Measurements from ENCODE around the gene MYL6.

Gene MYL6

GRCh38 chr12:56122637-56123036, 35.5 kb upstream of the MYL6 start:
- ChIA-PET POLR2A (interaction anchor here (1.3 to 1.6 kb wide), 2 partner anchors 67 to 136 kb away, joined by 3 to 4 read pairs; partner anchors contain the start of genes ANKRD52 and SMARCC2), CTCF (interaction anchor here (0.6 to 1.1 kb wide), 3 partner anchors 67 to 109 kb away, joined by 3 to 6 read pairs (median 4); partner anchors contain the start of gene SMARCC2)
- Histone ChIP-seq H3K36me3 (ENCODE audit: control insufficient read depth in 2 of 2, insufficient read depth in 1 of 2, low read length in 2 of 2) (peaks cover 0 to 40% of the 10 kb centered on the region in 2 experiments; a peak in 2 of 3 replicates), H3K4me1 (ENCODE audit: control insufficient read depth, insufficient read depth, low read length) (peaks cover 14% of the 10 kb centered on the region), H3K4me3 (ENCODE audit: low read depth, low read length) (no peak overlapping the region), H3K27ac (ENCODE audit: extremely low read depth, low read depth, low read length) (no peak overlapping the region), H3K9me3 (ENCODE audit: control insufficient read depth, insufficient read depth, low read depth, low read length) (no peaks in the 10 kb centered on the region)
- TF ChIP-seq, protein P1, sequence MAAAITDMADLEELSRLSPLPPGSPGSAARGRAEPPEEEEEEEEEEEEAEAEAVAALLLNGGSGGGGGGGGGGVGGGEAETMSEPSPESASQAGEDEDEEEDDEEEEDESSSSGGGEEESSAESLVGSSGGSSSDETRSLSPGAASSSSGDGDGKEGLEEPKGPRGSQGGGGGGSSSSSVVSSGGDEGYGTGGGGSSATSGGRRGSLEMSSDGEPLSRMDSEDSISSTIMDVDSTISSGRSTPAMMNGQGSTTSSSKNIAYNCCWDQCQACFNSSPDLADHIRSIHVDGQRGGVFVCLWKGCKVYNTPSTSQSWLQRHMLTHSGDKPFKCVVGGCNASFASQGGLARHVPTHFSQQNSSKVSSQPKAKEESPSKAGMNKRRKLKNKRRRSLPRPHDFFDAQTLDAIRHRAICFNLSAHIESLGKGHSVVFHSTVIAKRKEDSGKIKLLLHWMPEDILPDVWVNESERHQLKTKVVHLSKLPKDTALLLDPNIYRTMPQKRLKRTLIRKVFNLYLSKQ (tag by site-specific recombination; IDR thresholded peaks at IDR 0.05; ENCODE audit: borderline replicate concordance) = no peak
- TF ChIP-seq ZNF114 (tag by site-specific recombination; IDR thresholded peaks at IDR 0.05) (no peak), ZNF600 (tag by site-specific recombination; IDR thresholded peaks at IDR 0.05) (no peak), ZNF501 (tag by site-specific recombination; IDR thresholded peaks at IDR 0.05) (no peak), ZNF521 (tag by site-specific recombination; IDR thresholded peaks at IDR 0.05) (no peak), ZNF571 (tag by site-specific recombination; IDR thresholded peaks at IDR 0.05) (no peak), ZNF423 (tag by site-specific recombination; IDR thresholded peaks at IDR 0.05) (no peak), ZNF449 (tag by site-specific recombination; IDR thresholded peaks at IDR 0.05) (no peak), ZNF18 (tag by site-specific recombination; IDR thresholded peaks at IDR 0.05) (no peak), ZSCAN30 (tag by site-specific recombination; IDR thresholded peaks at IDR 0.05) (no peak), ZNF585B (tag by site-specific recombination; IDR thresholded peaks at IDR 0.05) (no peak)
- TF ChIP-seq, protein P2, sequence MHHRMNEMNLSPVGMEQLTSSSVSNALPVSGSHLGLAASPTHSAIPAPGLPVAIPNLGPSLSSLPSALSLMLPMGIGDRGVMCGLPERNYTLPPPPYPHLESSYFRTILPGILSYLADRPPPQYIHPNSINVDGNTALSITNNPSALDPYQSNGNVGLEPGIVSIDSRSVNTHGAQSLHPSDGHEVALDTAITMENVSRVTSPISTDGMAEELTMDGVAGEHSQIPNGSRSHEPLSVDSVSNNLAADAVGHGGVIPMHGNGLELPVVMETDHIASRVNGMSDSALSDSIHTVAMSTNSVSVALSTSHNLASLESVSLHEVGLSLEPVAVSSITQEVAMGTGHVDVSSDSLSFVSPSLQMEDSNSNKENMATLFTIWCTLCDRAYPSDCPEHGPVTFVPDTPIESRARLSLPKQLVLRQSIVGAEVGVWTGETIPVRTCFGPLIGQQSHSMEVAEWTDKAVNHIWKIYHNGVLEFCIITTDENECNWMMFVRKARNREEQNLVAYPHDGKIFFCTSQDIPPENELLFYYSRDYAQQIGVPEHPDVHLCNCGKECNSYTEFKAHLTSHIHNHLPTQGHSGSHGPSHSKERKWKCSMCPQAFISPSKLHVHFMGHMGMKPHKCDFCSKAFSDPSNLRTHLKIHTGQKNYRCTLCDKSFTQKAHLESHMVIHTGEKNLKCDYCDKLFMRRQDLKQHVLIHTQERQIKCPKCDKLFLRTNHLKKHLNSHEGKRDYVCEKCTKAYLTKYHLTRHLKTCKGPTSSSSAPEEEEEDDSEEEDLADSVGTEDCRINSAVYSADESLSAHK (tag by site-specific recombination; IDR thresholded peaks at IDR 0.05) = no peak

DNA sequence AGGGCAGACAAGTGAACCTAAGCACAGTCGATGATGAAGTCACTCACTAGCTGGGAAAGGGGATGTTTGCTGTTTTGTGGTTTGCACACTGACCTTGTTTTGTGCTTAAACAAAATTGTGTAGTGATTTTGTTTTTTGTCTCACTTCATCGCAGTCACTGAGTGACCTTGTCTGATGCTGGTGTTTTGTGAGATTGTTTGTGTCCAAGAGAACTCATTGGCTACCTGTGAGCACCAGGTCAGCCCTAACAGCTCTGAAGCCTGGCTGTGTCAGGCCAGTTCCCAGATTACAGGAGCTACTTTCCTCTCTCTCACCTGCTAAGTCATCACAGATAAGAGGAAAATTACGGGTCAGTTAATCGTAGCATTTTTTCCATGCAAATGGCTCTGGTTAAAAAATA, 34.0 kb upstream of the MYL6 start:
- CTCF ChIA-PET = interaction anchor here (0.6 to 6.8 kb wide), 9 partner anchors 15 to 411 kb away, joined by 3 to 65 read pairs (median 3); partner anchors contain the start of gene SMARCC2
- Histone ChIP-seq H3K9me3 (ENCODE audit: control insufficient read depth, insufficient read depth, low read depth, low read length) (no peaks in the 10 kb centered on the region), H3K4me1 (ENCODE audit: control insufficient read depth, insufficient read depth, low read length) (peaks cover 10% of the 10 kb centered on the region), H3K4me3 (ENCODE audit: low read depth, low read length) (no peak overlapping the region), H3K27ac (ENCODE audit: extremely low read depth, low read depth, low read length) (no peak overlapping the region), H3K36me3 (ENCODE audit: control insufficient read depth in 2 of 2, insufficient read depth in 1 of 2, low read length in 2 of 2) (peaks cover 0 to 38% of the 10 kb centered on the region in 2 experiments; a peak in 2 of 3 replicates)
- TF ChIP-seq KLF10 (tag by site-specific recombination; IDR thresholded peaks at IDR 0.05) = no peak
- 0 out of 2 replicates have a peak, but pooled peaks have one; percentile 33 for TF ChIP-seq ZFP37 (tag by site-specific recombination; IDR thresholded peaks at IDR 0.05)
- no peak for TF ChIP-seq ZNF202 (tag by site-specific recombination; IDR thresholded peaks at IDR 0.05; ENCODE audit: borderline replicate concordance)
- TF ChIP-seq SALL2 (tag by site-specific recombination; IDR thresholded peaks at IDR 0.05; ENCODE audit: borderline replicate concordance) = no peak
- TF ChIP-seq, protein P3, sequence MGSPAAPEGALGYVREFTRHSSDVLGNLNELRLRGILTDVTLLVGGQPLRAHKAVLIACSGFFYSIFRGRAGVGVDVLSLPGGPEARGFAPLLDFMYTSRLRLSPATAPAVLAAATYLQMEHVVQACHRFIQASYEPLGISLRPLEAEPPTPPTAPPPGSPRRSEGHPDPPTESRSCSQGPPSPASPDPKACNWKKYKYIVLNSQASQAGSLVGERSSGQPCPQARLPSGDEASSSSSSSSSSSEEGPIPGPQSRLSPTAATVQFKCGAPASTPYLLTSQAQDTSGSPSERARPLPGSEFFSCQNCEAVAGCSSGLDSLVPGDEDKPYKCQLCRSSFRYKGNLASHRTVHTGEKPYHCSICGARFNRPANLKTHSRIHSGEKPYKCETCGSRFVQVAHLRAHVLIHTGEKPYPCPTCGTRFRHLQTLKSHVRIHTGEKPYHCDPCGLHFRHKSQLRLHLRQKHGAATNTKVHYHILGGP (tag by site-specific recombination; IDR thresholded peaks at IDR 0.05) = no peak
- POLR2A ChIA-PET = interaction anchor here (0.9 to 2.0 kb wide), 3 partner anchors 35 to 65 kb away, joined by 3 to 6 read pairs (median 4); partner anchors contain the start of gene SMARCC2
